Activated T-cell treated with anti-CD3 and anti-CD28 coated beads, Interleukin-2, amount 50 U/mL, for 4 hours (primary cell): ENCODE measurements around the gene TBC1D32. TPM values are rescaled to one million over a fixed set of nuclear protein-coding genes. Genes with fewer than 3 reads are reported as not detected.
"Not testable (repeated sequence)": the region's sequence is repeated elsewhere in the genome, so short reads cannot be mapped to it uniquely, and the experiment has no call there.

Experiments used
- ATAC-seq, 2 donors: fragments of 200-7000 bp; cut with Tn5 transposase; one replicate each; pipeline ENCODE4 v1.10.0; 2021
- DNase-seq: peaks from one replicate; pipeline ENCODE4 v3.0.0-alpha.2; 2020
- H3K27me3 Mint-ChIP-seq: one replicate; pipeline ENCODE4 v1.8.0; 2021; ENCODE audit warnings: low read depth, mixed read lengths
- H3K36me3 Mint-ChIP-seq: one replicate; pipeline ENCODE4 v1.8.0; 2022; ENCODE audit warnings: mixed read lengths; ENCODE audit not compliant: insufficient read depth
- H3K4me1 Mint-ChIP-seq: one replicate; pipeline ENCODE4 v1.8.0; 2021; ENCODE audit warnings: low read depth, mixed read lengths
- H3K4me3 Mint-ChIP-seq: one replicate; pipeline ENCODE4 v1.8.0; 2021; ENCODE audit warnings: mild to moderate bottlenecking, moderate library complexity, mixed read lengths
- H3K9me3 Mint-ChIP-seq: one replicate; pipeline ENCODE4 v1.8.0; 2021; ENCODE audit warnings: mixed read lengths
- total RNA-seq, 3 donors: library from RNA; stranded (reverse); gene quantifications; one replicate each; pipeline ENCODE4 v1.2.1, GENCODE V29; 2021

The TBC1D32 gene
- total RNA-seq, 3 donors from 2014 or later = 2.4 to 3.5 (median 3.2) TPM

DNA sequence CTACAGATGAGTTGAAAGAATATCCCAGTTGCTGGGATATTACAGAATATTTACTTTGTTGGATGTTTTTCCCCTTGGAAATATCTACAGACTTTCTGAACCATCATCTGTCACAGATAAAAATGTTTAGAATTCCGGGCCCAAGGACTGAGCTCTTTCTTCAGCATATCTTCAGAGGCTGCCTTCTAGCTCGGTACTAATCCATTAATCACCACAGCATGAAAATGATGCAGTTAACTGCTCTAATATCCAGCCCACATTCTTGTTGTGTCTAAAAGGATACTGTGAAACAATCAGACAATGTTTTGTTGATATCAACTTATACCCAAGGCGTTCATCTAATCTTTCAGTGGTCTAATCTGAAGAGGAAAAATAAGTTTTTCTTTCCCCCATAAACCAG, 247.4 kb downstream of the TBC1D32 start:
- DNase-seq (no peak), ATAC-seq (no peak)
- H3K4me3 Mint-ChIP-seq = no peak overlapping the region
- no peaks in the 10 kb centered on the region for H3K4me1 Mint-ChIP-seq
- H3K9me3 Mint-ChIP-seq = no peaks in the 10 kb centered on the region
- H3K27me3 Mint-ChIP-seq = no peaks in the 10 kb centered on the region
- no peaks in the 10 kb centered on the region for H3K36me3 Mint-ChIP-seq

GRCh38 chr6:121076119-121076518, 258.2 kb downstream of the TBC1D32 start:
- no peaks in the 10 kb centered on the region for H3K9me3 Mint-ChIP-seq
- DNase-seq (no peak), ATAC-seq (no peak)
- H3K4me3 Mint-ChIP-seq = no peak overlapping the region
- peaks cover under 1% of the 10 kb centered on the region for H3K36me3 Mint-ChIP-seq
- H3K27me3 Mint-ChIP-seq = no peaks in the 10 kb centered on the region
- peaks cover 2% of the 10 kb centered on the region for H3K4me1 Mint-ChIP-seq

- not testable (repeated sequence) for H3K4me1 Mint-ChIP-seq, DNase-seq, ATAC-seq, H3K27me3 Mint-ChIP-seq, H3K4me3 Mint-ChIP-seq
- Mint-ChIP-seq H3K36me3 (peaks cover 15% of the 10 kb centered on the region), H3K9me3 (peaks cover 22% of the 10 kb centered on the region)
Measured at GRCh38 chr6:121068749-121069148, 265.5 kb downstream of the TBC1D32 start.

GRCh38 chr6:121067381-121067780, 266.9 kb downstream of the TBC1D32 start:
- no peak overlapping the region for H3K4me3 Mint-ChIP-seq
- ATAC-seq (no peak), DNase-seq (no peak)
- H3K4me1 Mint-ChIP-seq = no peaks in the 10 kb centered on the region
- H3K9me3 Mint-ChIP-seq = peaks cover 28% of the 10 kb centered on the region
- H3K36me3 Mint-ChIP-seq = peaks cover 15% of the 10 kb centered on the region
- H3K27me3 Mint-ChIP-seq = no peaks in the 10 kb centered on the region

DNA sequence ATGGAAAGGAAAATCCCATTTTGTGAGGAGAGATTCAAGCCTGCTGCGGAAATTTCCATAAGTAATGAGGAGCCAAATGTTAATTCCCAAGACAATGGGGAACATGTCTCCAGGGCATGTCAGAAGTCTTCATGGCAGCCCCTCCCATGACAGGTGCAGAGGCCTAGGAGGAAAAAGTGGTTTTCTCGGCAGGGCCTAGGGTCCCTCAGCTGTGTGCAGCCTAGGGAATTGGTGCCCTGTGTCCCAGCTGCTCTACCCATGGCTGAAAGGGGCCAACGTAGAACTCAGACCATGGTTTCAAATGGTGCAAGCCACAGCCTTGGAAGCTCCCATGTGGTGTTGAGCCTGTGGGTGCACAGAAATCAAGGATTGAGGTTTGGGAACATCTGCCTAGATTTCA, 269.9 kb downstream of the TBC1D32 start:
- Mint-ChIP-seq H3K36me3 (peaks cover 6% of the 10 kb centered on the region), H3K4me1 (no peaks in the 10 kb centered on the region), H3K9me3 (peaks cover 21% of the 10 kb centered on the region), H3K4me3 (no peak overlapping the region), H3K27me3 (no peaks in the 10 kb centered on the region)
- ATAC-seq (no peak), DNase-seq (no peak)

DNA sequence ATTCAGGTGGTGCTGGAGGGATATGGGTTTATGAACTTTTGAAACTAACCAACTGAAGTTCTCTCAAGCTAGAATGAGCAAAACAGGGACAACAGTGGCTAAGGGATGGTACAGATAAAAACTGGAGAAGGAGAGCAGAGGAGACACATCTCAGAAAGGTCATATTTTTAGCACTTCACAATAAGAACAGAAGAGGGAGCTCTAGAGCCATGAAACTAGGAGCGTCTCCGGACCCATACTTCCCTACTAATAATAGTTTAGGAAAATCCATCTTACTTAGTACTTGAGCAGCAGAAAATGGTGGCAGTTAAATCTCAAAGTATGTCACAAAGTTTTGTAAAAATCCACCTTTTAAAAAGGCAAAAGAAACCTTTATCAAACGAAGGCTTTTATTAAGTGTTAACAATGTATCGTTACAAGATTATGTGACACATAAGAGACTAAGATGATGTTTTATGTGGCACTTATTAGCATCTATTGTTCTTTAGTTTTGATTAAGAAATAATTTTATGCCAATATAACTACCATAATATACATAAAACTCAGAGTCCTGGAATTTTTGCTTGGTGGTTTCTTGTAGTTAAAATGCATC, 278.6 kb downstream of the TBC1D32 start:
- Mint-ChIP-seq H3K9me3 (no peaks in the 10 kb centered on the region), H3K27me3 (no peaks in the 10 kb centered on the region), H3K36me3 (no peaks in the 10 kb centered on the region), H3K4me3 (no peak overlapping the region), H3K4me1 (no peaks in the 10 kb centered on the region)
- peak in 1 of 2 donors; percentile 62 for ATAC-seq
- DNase-seq = no peak

GRCh38 chr6:121048593-121048992, 285.7 kb downstream of the TBC1D32 start:
- H3K9me3 Mint-ChIP-seq, H3K4me3 Mint-ChIP-seq, H3K4me1 Mint-ChIP-seq, H3K36me3 Mint-ChIP-seq, H3K27me3 Mint-ChIP-seq, ATAC-seq, DNase-seq: not testable (repeated sequence)

DNA sequence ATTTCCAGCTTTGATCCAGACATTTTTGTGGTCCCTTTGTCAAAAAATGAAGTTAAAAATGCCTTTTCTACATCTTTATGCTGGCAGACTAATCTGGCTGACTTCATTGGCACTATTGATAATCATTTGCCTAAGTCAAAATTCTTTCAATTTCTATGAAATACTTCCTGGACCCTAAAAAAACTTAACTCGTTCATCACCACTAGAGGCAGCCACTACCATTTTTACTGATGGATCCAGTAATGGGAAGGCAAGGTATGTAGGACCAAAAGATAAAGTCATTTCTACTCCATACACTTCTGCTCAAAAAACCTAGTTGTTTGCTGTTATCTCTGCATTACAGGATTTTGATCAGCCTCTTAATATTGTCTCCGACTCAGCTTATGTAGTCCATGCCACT, 289.4 kb downstream of the TBC1D32 start:
- not testable (repeated sequence) for H3K4me1 Mint-ChIP-seq, DNase-seq, H3K36me3 Mint-ChIP-seq, ATAC-seq, H3K4me3 Mint-ChIP-seq, H3K27me3 Mint-ChIP-seq, H3K9me3 Mint-ChIP-seq

DNA sequence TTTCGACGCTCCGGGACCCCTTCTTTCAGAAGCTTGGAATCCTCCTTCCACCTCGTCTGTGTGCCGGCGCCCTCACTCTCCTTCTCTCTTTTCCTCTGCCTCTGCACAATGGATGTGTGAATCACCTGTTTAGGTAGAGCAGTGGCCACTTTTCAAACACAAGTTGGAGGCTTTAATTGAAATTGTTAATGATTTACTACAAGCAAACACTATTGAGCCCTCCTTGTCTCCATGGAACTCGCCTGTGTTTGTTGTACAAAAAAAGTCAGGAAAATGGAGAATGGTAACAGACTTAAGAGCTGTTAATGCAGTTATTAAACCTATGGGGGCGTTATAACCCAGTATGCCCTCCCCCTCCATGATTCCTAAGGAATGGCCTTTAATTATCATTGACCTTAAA, 290.6 kb downstream of the TBC1D32 start:
- not testable (repeated sequence) for H3K4me1 Mint-ChIP-seq, ATAC-seq, H3K4me3 Mint-ChIP-seq, H3K27me3 Mint-ChIP-seq, H3K9me3 Mint-ChIP-seq, DNase-seq, H3K36me3 Mint-ChIP-seq

DNA sequence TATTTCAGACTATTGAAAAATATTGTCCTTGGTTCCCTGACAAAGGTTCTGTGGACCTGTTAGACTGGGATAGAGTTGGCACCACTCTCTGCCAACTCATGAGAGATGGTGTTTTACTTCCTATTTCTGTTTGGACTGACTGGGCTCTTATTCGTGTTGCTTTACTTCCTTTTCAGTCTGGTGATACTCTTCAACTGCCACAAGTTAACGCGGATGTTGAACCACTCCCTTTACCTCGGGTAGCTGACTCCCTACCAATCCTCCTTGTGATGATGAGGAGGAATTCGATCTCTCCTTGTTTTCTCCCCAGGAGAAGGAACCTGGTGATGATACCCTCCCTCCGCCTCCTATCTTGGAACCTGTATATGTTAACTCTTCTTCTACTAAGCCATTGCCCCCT, 291.1 kb downstream of the TBC1D32 start:
- not testable (repeated sequence) for H3K4me1 Mint-ChIP-seq, H3K36me3 Mint-ChIP-seq, H3K9me3 Mint-ChIP-seq, DNase-seq, ATAC-seq, H3K4me3 Mint-ChIP-seq, H3K27me3 Mint-ChIP-seq

DNA sequence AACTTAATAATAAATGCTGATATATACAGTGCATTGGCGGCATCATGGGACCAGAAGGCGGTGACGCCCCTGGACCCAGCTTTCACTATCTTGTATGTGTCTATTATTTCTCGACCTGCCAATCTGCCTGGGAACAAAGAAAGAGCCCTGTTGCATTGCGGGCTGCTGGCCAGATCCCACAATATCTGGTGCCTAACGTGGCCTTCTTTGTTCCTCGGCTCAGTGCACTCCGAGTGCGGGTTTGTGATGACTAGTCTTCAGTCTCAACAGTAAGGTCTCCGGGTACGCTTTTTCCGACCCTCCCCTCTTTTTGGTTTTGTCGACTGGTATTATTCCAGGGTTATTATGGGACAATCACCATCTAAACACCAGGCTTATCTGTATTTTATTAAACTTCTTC, 291.5 kb downstream of the TBC1D32 start:
- H3K4me3 Mint-ChIP-seq = no peak overlapping the region
- H3K36me3 Mint-ChIP-seq = no peaks in the 10 kb centered on the region
- no peaks in the 10 kb centered on the region for H3K4me1 Mint-ChIP-seq
- H3K27me3 Mint-ChIP-seq = no peaks in the 10 kb centered on the region
- no peaks in the 10 kb centered on the region for H3K9me3 Mint-ChIP-seq
- ATAC-seq (no peak), DNase-seq (no peak)

DNA sequence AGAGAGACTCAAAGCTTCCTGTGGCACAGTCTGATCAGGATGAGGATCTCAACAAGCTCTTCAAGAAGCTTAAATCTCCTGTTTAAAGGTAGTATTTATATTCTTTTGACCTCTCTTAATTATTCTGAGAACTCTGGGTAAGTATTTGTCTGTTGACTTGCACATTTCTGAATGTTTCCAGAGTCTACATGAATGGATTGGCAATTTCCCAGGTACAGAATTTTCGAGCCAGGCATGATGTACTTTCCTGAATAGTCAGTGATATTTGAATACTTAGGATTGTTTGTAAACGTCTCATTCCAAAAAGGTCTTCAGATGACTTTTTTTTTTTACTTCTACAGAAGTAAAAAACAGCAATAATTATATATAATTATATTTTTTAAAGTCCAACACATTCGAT, 293.4 kb downstream of the TBC1D32 start:
- H3K9me3 Mint-ChIP-seq = no peaks in the 10 kb centered on the region
- H3K36me3 Mint-ChIP-seq = no peaks in the 10 kb centered on the region
- H3K27me3 Mint-ChIP-seq = no peaks in the 10 kb centered on the region
- DNase-seq = no peak
- H3K4me1 Mint-ChIP-seq = no peaks in the 10 kb centered on the region
- no peak for ATAC-seq
- no peak overlapping the region for H3K4me3 Mint-ChIP-seq

- DNase-seq (no peak), ATAC-seq (no peak)
- H3K4me3 Mint-ChIP-seq = no peak overlapping the region
- H3K9me3 Mint-ChIP-seq = no peaks in the 10 kb centered on the region
- no peaks in the 10 kb centered on the region for H3K27me3 Mint-ChIP-seq
- H3K4me1 Mint-ChIP-seq = no peaks in the 10 kb centered on the region
- no peaks in the 10 kb centered on the region for H3K36me3 Mint-ChIP-seq
Measured at GRCh38 chr6:121033091-121033490, 301.2 kb downstream of the TBC1D32 start.

DNA sequence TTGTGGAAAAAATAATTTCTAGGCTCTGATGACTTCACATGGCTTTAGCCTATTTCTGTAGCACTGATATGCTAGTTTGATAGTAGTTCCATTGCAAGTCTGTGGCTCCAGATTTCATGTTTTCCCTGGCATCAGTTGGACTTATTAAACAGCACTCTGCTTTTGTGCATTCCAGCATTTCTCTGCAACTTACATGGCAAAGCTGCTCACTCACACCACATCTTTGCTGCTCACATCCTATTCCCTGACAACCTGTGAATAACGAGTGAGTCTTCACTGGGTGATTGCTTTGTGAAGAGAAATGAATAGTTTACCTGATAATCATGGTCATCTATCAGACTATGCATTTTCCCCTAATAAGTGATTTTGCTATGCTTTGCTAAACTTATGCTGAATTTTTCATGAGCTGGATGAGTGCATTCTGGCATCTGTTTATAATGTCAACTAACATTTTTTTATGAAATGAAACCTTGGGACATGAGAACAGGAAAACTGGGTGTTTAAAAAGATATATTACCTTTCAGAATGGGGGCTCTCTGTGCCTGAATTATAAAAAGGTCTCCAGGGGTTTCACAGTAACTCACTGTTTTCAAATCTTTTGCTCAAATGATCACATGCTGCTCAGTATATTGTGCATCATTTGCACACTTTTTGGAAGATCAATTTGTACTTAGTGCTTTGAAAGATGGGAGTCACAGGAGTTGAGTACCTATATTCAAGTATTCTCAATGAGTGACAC, 301.8 kb downstream of the TBC1D32 start:
- H3K9me3 Mint-ChIP-seq = no peaks in the 10 kb centered on the region
- H3K4me3 Mint-ChIP-seq = no peak overlapping the region
- no peaks in the 10 kb centered on the region for H3K27me3 Mint-ChIP-seq
- ATAC-seq = no peak
- DNase-seq = no peak
- no peaks in the 10 kb centered on the region for H3K36me3 Mint-ChIP-seq
- no peaks in the 10 kb centered on the region for H3K4me1 Mint-ChIP-seq
